SK-N-SH (cell line): ENCODE data around the gene GALNT13. TPM values are rescaled to one million over a fixed set of nuclear protein-coding genes. Genes with fewer than 3 reads are reported as not detected.

ENCODE experiments used
- CTCF ChIA-PET: fragments of 300-600, 350-600 bp; formaldehyde crosslinking; extraction: SDS; loops from one replicate; lab custom pipeline; 2021; lab: Yijun Ruan, JAX
- POLR2A ChIA-PET: fragments of 350-600 bp; sonication (Branson Sonifier 250); formaldehyde crosslinking; extraction: SDS; loops from one replicate; lab custom pipeline; 2020; ENCODE audit warnings: antibody characterized with exemption, inconsistent platforms; lab: Yijun Ruan, JAX
- DNase-seq: peaks from one replicate; pipeline ENCODE4 v3.0.0; 2012
- H2AFZ ChIP-seq: fragments of 200-600 bp; sonication (generic); 2 replicates; pipeline ENCODE4 v1.8.1; 2016; ENCODE audit warnings: antibody characterized with exemption, mild to moderate bottlenecking, low read depth
- H3F3A ChIP-seq: fragments of 200-600 bp; sonication (generic); replicated peaks from 2 replicates; pipeline ENCODE3; 2016; ENCODE audit warnings: antibody characterized with exemption, mild to moderate bottlenecking; ENCODE audit not compliant: insufficient read depth
- H3K27ac ChIP-seq, 2 experiments: fragments of 200-500 bp in 1 of 2; fragments of 200-600 bp in 1 of 2; sonication (Bioruptor generic) in 1 of 2; sonication (generic), shearing (Covaris generic) in 1 of 2; 2 replicates each; pipeline versions ENCODE4 v1.5.1 to v1.6.1; 2014 to 2016; ENCODE audit warnings: low read depth in 2 of 2, inconsistent platforms in 1 of 2, low read length in 1 of 2, mild to moderate bottlenecking in 1 of 2, mixed read lengths in 1 of 2
- H3K27me3 ChIP-seq: fragments of 200-600 bp; sonication (generic), shearing (Covaris generic); 2 replicates; pipeline ENCODE4 v1.6.1; 2016; ENCODE audit warnings: mixed run types; ENCODE audit not compliant: insufficient read depth
- H3K36me3 ChIP-seq, 2 experiments: fragments of 200-500 bp in 1 of 2; fragments of 200-600 bp in 1 of 2; sonication (Bioruptor generic) in 1 of 2; sonication (generic) in 1 of 2; replicated peaks in 1 of 2; 2 replicates each; pipeline versions ENCODE3 to v1.5.1; 2014 to 2016; ENCODE audit warnings: low read length in 1 of 2, mild to moderate bottlenecking in 1 of 2; ENCODE audit not compliant: insufficient read depth in 2 of 2, control insufficient read depth in 1 of 2
- H3K4me1 ChIP-seq, 2 experiments: fragments of 200-500 bp in 1 of 2; fragments of 200-600 bp in 1 of 2; sonication (Bioruptor generic) in 1 of 2; sonication (generic), shearing (Covaris generic) in 1 of 2; 2 replicates each; pipeline versions ENCODE4 v1.5.1 to v1.6.1; 2014 to 2016; ENCODE audit warnings: low read depth in 1 of 2, low read length in 1 of 2, mixed run types in 1 of 2; ENCODE audit not compliant: insufficient read depth in 2 of 2, control insufficient read depth in 1 of 2
- H3K4me2 ChIP-seq: fragments of 200-600 bp; sonication (generic), shearing (Covaris generic); 2 replicates; pipeline ENCODE4 v1.6.1; 2017; ENCODE audit warnings: mixed run types
- H3K4me3 ChIP-seq, 2 experiments: fragments of 200-500 bp in 1 of 2; fragments of 200-600 bp in 1 of 2; sonication (Bioruptor generic) in 1 of 2; sonication (generic), shearing (Covaris generic) in 1 of 2; 2 replicates each; pipeline versions ENCODE4 v1.5.1 to v1.8.1; 2014 to 2016; ENCODE audit warnings: low read depth in 2 of 2, inconsistent platforms in 1 of 2, low read length in 1 of 2, mild to moderate bottlenecking in 1 of 2, mixed read lengths in 1 of 2, moderate library complexity in 1 of 2
- H3K79me2 ChIP-seq: fragments of 200-600 bp; sonication (generic); 2 replicates; pipeline ENCODE4 v1.8.1; 2017; ENCODE audit warnings: mild to moderate bottlenecking; ENCODE audit not compliant: insufficient read depth
- H3K9ac ChIP-seq: fragments of 200-600 bp; sonication (generic); 2 replicates; pipeline ENCODE4 v1.6.1; 2017; ENCODE audit warnings: mixed run types
- H3K9me2 ChIP-seq: fragments of 200-600 bp; sonication (generic); 2 replicates; pipeline ENCODE4 v1.6.1; 2017; ENCODE audit warnings: mixed run types
- H3K9me3 ChIP-seq: fragments of 200-600 bp; sonication (generic); 2 replicates; pipeline ENCODE4 v1.6.1; 2017; ENCODE audit warnings: mixed run types, mild to moderate bottlenecking, moderate library complexity
- H4K20me1 ChIP-seq: fragments of 200-600 bp; sonication (generic); 2 replicates; pipeline ENCODE4 v1.6.1; 2017; ENCODE audit warnings: mild to moderate bottlenecking, mixed run types; ENCODE audit not compliant: insufficient read depth
- ELF1 ChIP-seq: IDR thresholded peaks from 2 replicates; pipeline ENCODE4 v1.4.0; 2012
- EP300 ChIP-seq, 2 experiments: IDR thresholded peaks; 2 replicates each; pipeline versions ENCODE4 v1.4.0 to v1.6.1; 2012; ENCODE audit warnings: borderline replicate concordance in 1 of 2, low read depth in 1 of 2, low read length in 1 of 2
- FOXJ3 ChIP-seq: sonication (generic); formaldehyde crosslinking; IDR thresholded peaks from 2 replicates; pipeline ENCODE4 v1.5.1; 2020; ENCODE audit warnings: mild to moderate bottlenecking, missing genetic modification reagents
- FOXM1 ChIP-seq: IDR thresholded peaks from 2 replicates; pipeline ENCODE4 v1.4.0; 2012; ENCODE audit warnings: low read depth, mild to moderate bottlenecking
- GABPA ChIP-seq: IDR thresholded peaks from 2 replicates; pipeline ENCODE4 v1.4.0; 2012; ENCODE audit warnings: low read depth, mild to moderate bottlenecking
- GATA2 ChIP-seq: sonication (generic); formaldehyde crosslinking; IDR thresholded peaks from 2 replicates; pipeline ENCODE4 v1.5.0; 2020; ENCODE audit warnings: mild to moderate bottlenecking, missing genetic modification reagents
- JUND ChIP-seq: IDR thresholded peaks from 2 replicates; pipeline ENCODE4 v1.4.0; 2012
- MXI1 ChIP-seq: IDR thresholded peaks from 2 replicates; pipeline ENCODE4 v1.6.1; 2012; ENCODE audit warnings: mild to moderate bottlenecking, low read depth, low read length, improper control_type of control experiment
- NFIC ChIP-seq: IDR thresholded peaks from 2 replicates; pipeline ENCODE4 v1.4.0; 2012; ENCODE audit warnings: borderline replicate concordance
- NRF1 ChIP-seq: IDR thresholded peaks from 2 replicates; pipeline ENCODE4 v1.6.1; 2012; ENCODE audit warnings: low read depth, mild to moderate bottlenecking, low read length
- RAD21 ChIP-seq: IDR thresholded peaks from 2 replicates; pipeline ENCODE4 v1.6.1; 2012; ENCODE audit warnings: mild to moderate bottlenecking, low read length
- REST ChIP-seq: IDR thresholded peaks from 2 replicates; pipeline ENCODE4 v1.6.1; 2012; ENCODE audit warnings: mild to moderate bottlenecking, low read depth, low read length, moderate library complexity
- RFX5 ChIP-seq: IDR thresholded peaks from 2 replicates; pipeline ENCODE4 v1.6.1; 2012; ENCODE audit warnings: mild to moderate bottlenecking, improper control_type of control experiment, low read length
- SMC3 ChIP-seq: IDR thresholded peaks from 2 replicates; pipeline ENCODE4 v1.6.1; 2012; ENCODE audit warnings: low read depth, low read length, improper control_type of control experiment
- TAF1 ChIP-seq: IDR thresholded peaks from 2 replicates; pipeline ENCODE4 v1.6.1; 2012; ENCODE audit warnings: low read depth, mild to moderate bottlenecking, low read length, moderate library complexity, borderline replicate concordance
- TCF12 ChIP-seq: IDR thresholded peaks from 2 replicates; pipeline ENCODE4 v1.4.0; 2012
- YY1 ChIP-seq: IDR thresholded peaks from 2 replicates; pipeline ENCODE4 v1.4.0; 2012; ENCODE audit warnings: low read depth, mild to moderate bottlenecking
- WGBS: methylation state at CpG from one replicate; pipeline ENCODE4 v1.1.6; 2017; ENCODE audit warnings: low lambda C conversion rate; 5-methylcytosine and 5-hydroxymethylcytosine counted together
- polyA plus RNA-seq, 3 experiments: library from polyadenylated mRNA; depleted of rRNA; stranded (reverse); fragments of >200 nt; gene quantifications; 2 replicates each; pipeline ENCODE4 v1.2.3, GENCODE V29; 2012

GALNT13 gene
- polyA plus RNA-seq, 1 of the 3 experiments (the other 2 are of a cell fraction), result 0.33 TPM

- TF ChIP-seq TAF1 (no peak), RAD21 (no peak), JUND (no peak), NRF1 (no peak)
Measured at GRCh38 chr2:153935511-153935910, 63.8 kb downstream of the GALNT13 start (continued).

- Histone ChIP-seq H3K79me2 (no peaks in the 10 kb centered on the region), H3K4me1 (no peaks in the 10 kb centered on the region; a peak in 2 of 4 replicates), H4K20me1 (no peaks in the 10 kb centered on the region), H3K9me3 (no peaks in the 10 kb centered on the region), H3K27me3 (no peaks in the 10 kb centered on the region), H3K27ac (no peak overlapping the region), H3K4me2 (no peak overlapping the region), H2AFZ (no peak overlapping the region), H3K36me3 (no peaks in the 10 kb centered on the region), H3K9me2 (no peaks in the 10 kb centered on the region), H3K9ac (no peak overlapping the region), H3K4me3 (no peak overlapping the region), H3F3A (no peaks in the 10 kb centered on the region)
- POLR2A ChIA-PET, result no interaction called here
- TF ChIP-seq YY1 (no peak), NRF1 (no peak), TAF1 (no peak), REST (no peak), GATA2 (CRISPR knock-in tag) (no peak), GABPA (no peak), FOXJ3 (CRISPR knock-in tag) (no peak), MXI1 (no peak), EP300 (IDR thresholded peaks at IDR 0.05; ENCODE audit: borderline replicate concordance in 1 of 2, low read depth in 1 of 2, low read length in 1 of 2) (no peak), ELF1 (no peak), TCF12 (no peak), RFX5 (no peak), SMC3 (no peak), NFIC (no peak), FOXM1 (no peak), RAD21 (no peak)
- CTCF ChIA-PET, result interaction anchor here (0.6 kb wide), 1 partner anchor 395 kb away, joined by 3 read pairs; no protein-coding TSS in a partner anchor
- WGBS, result 34% methylated on average over 3 of the region's 3 CpGs
- DNase-seq, result no peak
Measured at GRCh38 chr2:153939124-153939796, 67.5 kb downstream of the GALNT13 start.
